Gastrocnemius medialis (tissue), 4 donors: ENCODE data around the gene SLC34A3. TPM values are rescaled to one million over a fixed set of nuclear protein-coding genes. Genes with fewer than 3 reads are reported as not detected.

ENCODE experiments used
- ATAC-seq, 2 donors: fragments of 150-250 bp; one replicate each; pipeline ENCODE4 v1.9.1; 2016
- DNase-seq, 2 donors: peaks; one replicate each; pipeline ENCODE4 v3.0.0-alpha.2; 2019
- H3K27ac ChIP-seq, 4 donors: fragments of 200-600 bp; sonication (generic); 1 replicate in 1 of 4; 2 replicates in 3 of 4; pipeline ENCODE4 v1.5.1; 2016 to 2018; ENCODE audit warnings: mild to moderate bottlenecking in 2 of 4, moderate library complexity in 1 of 4
- H3K27me3 ChIP-seq, 3 donors: fragments of 200-600 bp; sonication (generic) in 2 of 3; 1 replicate in 1 of 3; 2 replicates in 2 of 3; pipeline versions ENCODE4 v1.5.1 to v1.6.0; 2016 to 2019; ENCODE audit warnings: mild to moderate bottlenecking in 1 of 3, moderate library complexity in 1 of 3
- H3K36me3 ChIP-seq, 2 donors: fragments of 200-600 bp; sonication (generic) in 1 of 2; one replicate each; pipeline ENCODE4 v1.5.1; 2017 to 2018
- H3K4me1 ChIP-seq, 2 donors: fragments of 200-600 bp; sonication (generic) in 1 of 2; one replicate each; pipeline ENCODE4 v1.5.1; 2016 to 2017; ENCODE audit warnings: mild to moderate bottlenecking in 2 of 2
- H3K4me3 ChIP-seq, 4 donors: fragments of 200-600 bp; sonication (generic) in 3 of 4; 1 replicate in 1 of 4; 2 replicates in 3 of 4; pipeline ENCODE4 v1.5.1; 2016 to 2019; ENCODE audit warnings: mild to moderate bottlenecking in 2 of 4
- H3K9me3 ChIP-seq, 3 donors: fragments of 200-600 bp; sonication (generic) in 2 of 3; 1 replicate in 1 of 3; 2 replicates in 2 of 3; pipeline ENCODE4 v1.5.1; 2016 to 2019
- POLR2A ChIP-seq, 2 donors: fragments of 450-650 bp; IDR thresholded peaks; one replicate each; pipeline ENCODE4 v1.6.1; 2017; ENCODE audit warnings: antibody characterized with exemption in 2 of 2, mild to moderate bottlenecking in 2 of 2, moderate library complexity in 2 of 2
- in situ Hi-C, 4 donors: fragments of 200-750 bp; cut with MboI; loops; one replicate each; pipeline versions ENCODE4 v1.15.0 to v1.8.0; 2017; ENCODE audit warnings: low sequenced_read_pairs in 4 of 4
- intact Hi-C: fragments of 100-400 bp; cut with DNase I; formaldehyde crosslinking; loops from one replicate; pipeline ENCODE4 v1.15.1; 2023; ENCODE audit warnings: low total_unique reads
- total RNA-seq, 4 donors: library from RNA; depleted of rRNA; stranded (reverse); fragments of >200 nt; gene quantifications; one replicate each; pipeline versions ENCODE4 v1.1.0 to v1.2.3, GENCODE V29; 2016
- TF ChIP-seq, protein P1 (sequence below), 5 experiments: fragments of 450-650 bp in 3 of 5; fragments of 200-600 bp in 2 of 5; sonication (generic) in 2 of 5; IDR thresholded peaks in 4 of 5; conservative IDR thresholded peaks in 1 of 5; 1 replicate in 4 of 5; 2 replicates in 1 of 5; pipeline ENCODE4 v1.5.1; 2016 to 2019; ENCODE audit warnings: antibody characterized with exemption in 5 of 5, mild to moderate bottlenecking in 3 of 5, moderate library complexity in 3 of 5

The SLC34A3 gene
- total RNA-seq, 4 donors from 2014 or later, result not detected

DNA sequence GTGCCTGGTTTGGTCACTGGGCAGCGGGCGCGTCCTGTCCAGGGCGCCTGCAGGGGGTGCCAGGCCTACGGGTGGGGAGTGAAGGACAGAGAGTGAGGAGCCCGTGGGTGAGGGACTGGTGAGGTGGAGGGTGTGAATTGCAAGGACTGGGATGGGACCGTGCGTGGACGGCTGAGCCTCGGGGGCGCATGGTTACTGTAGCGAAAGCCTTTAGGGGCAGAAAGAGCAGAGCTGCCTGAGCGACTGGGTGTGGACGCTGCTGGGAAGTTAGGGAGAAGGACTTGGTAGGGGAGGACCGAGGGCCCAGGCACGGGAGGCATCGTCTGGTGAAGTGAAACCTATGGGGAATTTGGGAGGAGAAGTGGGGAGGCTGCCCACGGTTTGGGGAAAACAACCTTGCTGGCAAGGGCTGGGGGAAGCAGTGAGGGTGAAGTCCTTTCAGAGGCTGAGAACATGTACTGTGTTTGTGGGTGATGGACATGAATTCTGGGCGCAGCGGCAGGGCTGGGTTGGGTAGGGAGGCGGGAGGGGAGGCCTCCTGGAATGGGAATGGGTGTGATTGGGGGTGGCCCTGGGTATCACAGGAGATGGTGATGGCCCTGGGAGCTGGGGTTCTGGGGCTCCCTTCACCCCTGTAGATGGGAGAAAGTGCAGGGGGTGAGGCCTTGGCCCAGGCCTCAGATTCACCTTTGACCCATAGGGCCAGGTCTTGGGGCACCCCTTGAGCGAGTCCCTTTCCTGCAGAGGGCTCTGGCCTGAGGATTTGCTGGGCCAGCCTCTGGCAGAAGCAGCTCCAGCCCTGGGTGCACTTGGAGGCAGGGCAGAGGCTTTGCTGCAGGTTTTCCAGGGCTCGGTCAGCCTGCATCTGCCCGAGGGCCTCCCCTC lies 45.1 kb downstream of the SLC34A3 start:
- intact Hi-C loops, result no loop called here
- Histone ChIP-seq H3K27ac (peak overlapping the region; percentile 68 to 83 (median 80)), H3K9me3 (no peaks in the 10 kb centered on the region), H3K27me3 (peaks cover 7 to 34% (median 14%) of the 10 kb centered on the region in 3 donors), H3K4me3 (peak overlapping the region in 1 of 4 donors; percentile 51), H3K36me3 (peaks cover 0 to 17% of the 10 kb centered on the region in 2 donors), H3K4me1 (peaks cover 17 to 21% of the 10 kb centered on the region in 2 donors)
- DNase-seq (no peak), ATAC-seq (no peak)
- TF ChIP-seq POLR2A (IDR thresholded peaks at IDR 0.05), result no peak
- TF ChIP-seq, protein P1, sequence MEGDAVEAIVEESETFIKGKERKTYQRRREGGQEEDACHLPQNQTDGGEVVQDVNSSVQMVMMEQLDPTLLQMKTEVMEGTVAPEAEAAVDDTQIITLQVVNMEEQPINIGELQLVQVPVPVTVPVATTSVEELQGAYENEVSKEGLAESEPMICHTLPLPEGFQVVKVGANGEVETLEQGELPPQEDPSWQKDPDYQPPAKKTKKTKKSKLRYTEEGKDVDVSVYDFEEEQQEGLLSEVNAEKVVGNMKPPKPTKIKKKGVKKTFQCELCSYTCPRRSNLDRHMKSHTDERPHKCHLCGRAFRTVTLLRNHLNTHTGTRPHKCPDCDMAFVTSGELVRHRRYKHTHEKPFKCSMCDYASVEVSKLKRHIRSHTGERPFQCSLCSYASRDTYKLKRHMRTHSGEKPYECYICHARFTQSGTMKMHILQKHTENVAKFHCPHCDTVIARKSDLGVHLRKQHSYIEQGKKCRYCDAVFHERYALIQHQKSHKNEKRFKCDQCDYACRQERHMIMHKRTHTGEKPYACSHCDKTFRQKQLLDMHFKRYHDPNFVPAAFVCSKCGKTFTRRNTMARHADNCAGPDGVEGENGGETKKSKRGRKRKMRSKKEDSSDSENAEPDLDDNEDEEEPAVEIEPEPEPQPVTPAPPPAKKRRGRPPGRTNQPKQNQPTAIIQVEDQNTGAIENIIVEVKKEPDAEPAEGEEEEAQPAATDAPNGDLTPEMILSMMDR (IDR thresholded peaks at IDR 0.05 in 4 of 5, conservative IDR thresholded peaks at IDR 0.05 in 1 of 5), result no peak
- in situ Hi-C loops, result loop anchor here in 3 of 4 donors (25.0 kb wide), 1 partner anchor 136 kb away; the partner anchor contains the start of genes EXD3 (in 3 of the 3) and NOXA1 (in 3 of the 3)

DNA sequence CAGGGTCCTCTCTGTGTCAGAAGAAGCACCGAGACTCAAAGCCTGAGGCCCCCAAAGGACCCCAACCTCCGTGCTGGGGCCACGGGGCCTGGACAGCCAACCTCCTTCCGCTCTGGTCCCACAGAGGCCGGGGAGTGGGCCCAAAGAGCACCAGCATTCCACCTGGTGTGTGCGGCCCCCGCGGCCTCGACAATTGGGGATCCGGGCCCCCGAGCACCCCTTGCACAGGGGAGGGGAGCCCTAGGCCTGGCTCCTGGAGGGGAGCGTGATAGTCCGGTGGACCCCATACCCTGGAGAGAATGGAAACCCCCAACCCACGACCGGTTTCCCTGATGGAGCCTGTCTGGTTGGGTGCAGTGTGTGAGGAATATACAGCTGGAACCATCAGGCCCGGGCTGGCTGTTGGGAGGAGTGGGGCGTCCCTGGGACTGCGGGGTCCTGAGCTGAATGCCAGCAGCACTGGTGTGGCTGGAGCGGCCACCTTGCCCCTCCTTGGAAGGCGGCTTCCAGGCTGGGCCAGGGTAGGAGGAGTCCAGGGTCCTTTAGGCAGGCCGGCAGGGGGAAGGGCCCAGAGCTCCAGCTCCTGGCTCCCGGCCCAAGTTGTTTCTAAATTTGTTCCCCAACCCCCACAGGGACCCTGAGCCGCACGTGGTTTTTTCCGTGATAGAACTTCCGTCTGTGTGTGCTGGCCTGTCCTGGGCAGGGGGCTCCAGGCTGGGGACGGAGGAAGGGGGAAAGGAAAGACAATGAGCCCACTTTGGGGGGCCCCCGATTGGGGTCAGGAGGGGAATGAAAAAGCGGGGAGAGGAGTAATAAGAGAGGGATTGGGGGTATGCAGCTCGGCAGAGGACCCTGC lies 46.0 kb downstream of the SLC34A3 start:
- DNase-seq (peak; percentile 36 to 49), ATAC-seq (peak; percentile 37 to 55)
- in situ Hi-C loops, result loop anchor here in 3 of 4 donors (25.0 kb wide), 1 partner anchor 136 kb away; the partner anchor contains the start of genes EXD3 (in 3 of the 3) and NOXA1 (in 3 of the 3)
- H3K9me3 ChIP-seq, result no peaks in the 10 kb centered on the region
- H3K27me3 ChIP-seq, result peaks cover 13 to 42% (median 20%) of the 10 kb centered on the region in 3 donors
- H3K4me3 ChIP-seq, result peak overlapping the region; percentile 36 to 51 (median 49)
- H3K27ac ChIP-seq, result peak overlapping the region; percentile 68 to 83 (median 80)
- H3K36me3 ChIP-seq, result peaks cover 0 to 17% of the 10 kb centered on the region in 2 donors
- intact Hi-C loops, result no loop called here
- peaks cover 17 to 21% of the 10 kb centered on the region in 2 donors for H3K4me1 ChIP-seq
- TF ChIP-seq, protein P1 (IDR thresholded peaks at IDR 0.05 in 4 of 5, conservative IDR thresholded peaks at IDR 0.05 in 1 of 5), result no peak
- no peak for TF ChIP-seq POLR2A (IDR thresholded peaks at IDR 0.05)

DNA sequence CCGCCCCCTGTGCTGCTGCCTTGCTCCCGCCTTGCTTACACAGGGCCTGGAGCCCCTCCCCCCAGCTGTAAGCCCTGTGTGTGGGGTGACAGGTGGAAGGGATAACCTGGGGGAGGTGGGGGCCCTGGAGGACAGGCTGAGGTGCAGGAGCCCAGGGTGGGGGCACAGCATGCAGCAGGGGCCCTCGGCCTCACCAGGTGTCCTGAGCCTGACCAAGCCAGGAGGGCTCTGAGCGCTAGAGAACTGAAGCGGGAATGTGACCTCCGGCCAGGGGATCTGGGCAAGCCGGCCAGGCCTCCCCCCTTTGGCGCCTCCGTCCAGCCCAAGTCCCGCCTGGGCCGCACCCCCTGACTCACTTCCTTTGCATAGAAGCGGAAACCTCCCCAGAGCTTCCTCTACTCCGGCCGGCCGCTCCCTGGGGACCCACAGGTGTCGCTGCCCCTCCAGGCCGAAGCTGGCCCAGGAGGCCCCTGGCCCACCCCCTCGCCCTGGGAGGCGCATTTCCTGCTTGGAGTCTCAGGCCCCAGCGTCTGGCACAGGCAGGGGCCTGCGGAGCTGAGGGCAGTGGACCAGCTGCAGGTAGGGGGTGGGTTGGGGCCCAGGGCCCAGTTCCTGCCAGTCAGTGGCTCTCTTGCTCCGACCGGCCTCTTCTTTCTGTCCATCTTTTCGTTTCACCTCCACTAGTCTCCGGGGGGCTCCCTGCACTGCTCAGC lies 46.8 kb downstream of the SLC34A3 start, which contains the start of gene TOR4A:
Gene TOR4A (plus strand): TSS at position 398 of the 713 bp plus-strand sequence. CDS start 964 bp downstream, outside the sequence.
- ATAC-seq (peak; percentile 61 to 62), DNase-seq (peak; percentile 52 to 57)
- Histone ChIP-seq H3K36me3 (peaks cover 0 to 10% of the 10 kb centered on the region in 2 donors), H3K27ac (peak within 1 kb of the TSS; percentile 68 to 83 (median 80)), H3K9me3 (no peaks in the 10 kb centered on the region), H3K27me3 (peaks cover 13 to 46% (median 20%) of the 10 kb centered on the region in 3 donors), H3K4me3 (peak within 1 kb of the TSS; percentile 36 to 51 (median 49)), H3K4me1 (peaks cover 17 to 21% of the 10 kb centered on the region in 2 donors)
- in situ Hi-C loops, result loop anchor here in 3 of 4 donors (25.0 kb wide), 1 partner anchor 135 kb away; the partner anchor contains the start of genes EXD3 (in 3 of the 3) and NOXA1 (in 3 of the 3)
- intact Hi-C loops, result no loop called here
- TF ChIP-seq POLR2A (IDR thresholded peaks at IDR 0.05), result peak; percentile 19 to 47
- TF ChIP-seq, protein P1 (IDR thresholded peaks at IDR 0.05 in 4 of 5, conservative IDR thresholded peaks at IDR 0.05 in 1 of 5), result peak in 1 of 5 experiments; percentile 9
